NCI-H2029 treated with DMSO at 0.1 percent for 48 hours (cell line): ENCODE results near the gene TMEM243.
"Not testable (repeated sequence)": the region's sequence is repeated elsewhere in the genome, so short reads cannot be mapped to it uniquely, and the experiment has no call there.

ENCODE experiments used
- DNase-seq: peaks from one replicate; lab custom pipeline; 2025; lab: John Stamatoyannopoulos, UW

The TMEM243 gene

GRCh38 chr7:87219545-87220025 is at the start of gene TMEM243:
Gene TMEM243 (minus strand): TSS chr7:87219732. CDS start chr7:87219503, 229 bp downstream.
- peak; percentile 13 for DNase-seq

- no peak for DNase-seq
These were observed 47.8 kb upstream of the TMEM243 start for GRCh38 chr7:87267239-87267900.

GRCh38 chr7:87263537-87263936 is 44.0 kb upstream of the TMEM243 start:
- no peak for DNase-seq

GRCh38 chr7:87253589-87254087 is 34.1 kb upstream of the TMEM243 start:
- no peak for DNase-seq

- DNase-seq = not testable (repeated sequence)
These were observed 26.1 kb upstream of the TMEM243 start for GRCh38 chr7:87245671-87246070.

GRCh38 chr7:87238464-87239051 is 19.0 kb upstream of the TMEM243 start:
- DNase-seq = not testable (repeated sequence)

GRCh38 chr7:87234949-87235348 is 15.4 kb upstream of the TMEM243 start:
- DNase-seq = no peak

- peak; percentile 3 for DNase-seq
These were observed 12.2 kb upstream of the TMEM243 start for GRCh38 chr7:87231711-87232110.

GRCh38 chr7:87231258-87231657 is 11.7 kb upstream of the TMEM243 start:
- DNase-seq = peak; percentile 86

- no peak for DNase-seq
These were observed 7.0 kb upstream of the TMEM243 start for GRCh38 chr7:87226495-87226894.

GRCh38 chr7:87225696-87226095 is 6.2 kb upstream of the TMEM243 start:
- no peak for DNase-seq

- no peak for DNase-seq
These were observed 4.1 kb upstream of the TMEM243 start for GRCh38 chr7:87223666-87224065.

GRCh38 chr7:87220734-87221215 is 1.2 kb upstream of the TMEM243 start:
- no peak for DNase-seq

- no peak for DNase-seq
These were observed 648 bp upstream of the TMEM243 start for GRCh38 chr7:87220026-87220733.

GRCh38 chr7:87218796-87219544 is 562 bp downstream of the TMEM243 start:
- DNase-seq = no peak

GRCh38 chr7:87217983-87218653 is 1.4 kb downstream of the TMEM243 start:
- DNase-seq = no peak

GRCh38 chr7:87216701-87217508 is 2.6 kb downstream of the TMEM243 start:
- DNase-seq = no peak

- no peak for DNase-seq
These were observed 4.5 kb downstream of the TMEM243 start for GRCh38 chr7:87215046-87215445.

- DNase-seq = no peak
These were observed 5.7 kb downstream of the TMEM243 start for GRCh38 chr7:87213811-87214210.

GRCh38 chr7:87213252-87213651 is 6.3 kb downstream of the TMEM243 start:
- DNase-seq = no peak

GRCh38 chr7:87212498-87212897 is 7.0 kb downstream of the TMEM243 start:
- no peak for DNase-seq
